IMR-90 (cell line): ENCODE measurements around the gene PITPNM2. TPM values are rescaled to one million over a fixed set of nuclear protein-coding genes. Genes with fewer than 3 reads are reported as not detected.

Source experiments
- ATAC-seq: fragments of 200-7000 bp; cut with Tn5 transposase; 2 replicates; pipeline ENCODE4 v1.9.1; 2020; ENCODE audit warnings: low read depth, mild to moderate bottlenecking, moderate library complexity
- BruUV-seq: library from RNA; stranded (reverse); fragments of 400-500 nt; replicated peaks from 2 replicates; lab custom pipeline; 2021; lab: Mats Ljungman, UMichigan
- CTCF ChIA-PET: fragments of 300-600 bp; formaldehyde crosslinking; extraction: SDS; loops from one replicate; lab custom pipeline; 2021; ENCODE audit warnings: antibody characterized with exemption; lab: Yijun Ruan, JAX
- POLR2A ChIA-PET: fragments of 300-600 bp; sonication (Branson Sonifier 250); formaldehyde crosslinking; loops from one replicate; lab custom pipeline; 2022; ENCODE audit warnings: antibody characterized with exemption; ENCODE audit not compliant: unreplicated experiment; lab: Charles Lee
- DNase-seq: peaks from one replicate; pipeline ENCODE4 v3.0.0; 2013
- H2AFZ ChIP-seq: replicated peaks from 2 replicates; pipeline ENCODE3; 2013; ENCODE audit warnings: low read length, mild to moderate bottlenecking; ENCODE audit not compliant: poor library complexity
- H2AK5ac ChIP-seq: 2 replicates; pipeline ENCODE4 v1.6.1; 2013; ENCODE audit warnings: low read depth, low read length, inconsistent platforms
- H2AK9ac ChIP-seq: replicated peaks from 2 replicates; pipeline ENCODE3; 2013; ENCODE audit warnings: mild to moderate bottlenecking, low read depth, low read length, moderate library complexity; ENCODE audit not compliant: poor library complexity
- H2BK120ac ChIP-seq: 2 replicates; pipeline ENCODE4 v1.6.1; 2013; ENCODE audit warnings: low read depth, low read length, inconsistent platforms
- H2BK15ac ChIP-seq: 3 replicates; pipeline ENCODE4 v1.6.1; 2013; ENCODE audit warnings: low read depth, low read length, inconsistent platforms
- H2BK20ac ChIP-seq: 2 replicates; pipeline ENCODE4 v1.6.1; 2013; ENCODE audit warnings: low read depth, mild to moderate bottlenecking, inconsistent platforms, low read length, moderate library complexity
- H2BK5ac ChIP-seq: 2 replicates; pipeline ENCODE4 v1.6.1; 2013; ENCODE audit warnings: mild to moderate bottlenecking, low read depth, low read length, inconsistent platforms; ENCODE audit not compliant: poor library complexity, severe bottlenecking
- H3K14ac ChIP-seq: replicated peaks from 2 replicates; pipeline ENCODE4 v1.6.1; 2013; ENCODE audit warnings: low read depth, low read length, inconsistent platforms
- H3K18ac ChIP-seq: 2 replicates; pipeline ENCODE4 v1.6.1; 2013; ENCODE audit warnings: low read depth, low read length, control low read depth
- H3K23ac ChIP-seq: 2 replicates; pipeline ENCODE4 v1.6.1; 2013; ENCODE audit warnings: low read depth, low read length, inconsistent platforms
- H3K27ac ChIP-seq: 2 replicates; pipeline ENCODE4 v1.5.1; 2013; ENCODE audit warnings: mild to moderate bottlenecking, control low read depth, low read length; ENCODE audit not compliant: insufficient read depth
- H3K27me3 ChIP-seq: 2 replicates; pipeline ENCODE4 v1.6.1; 2013; ENCODE audit warnings: low read length; ENCODE audit not compliant: control insufficient read depth, insufficient read depth
- H3K36me3 ChIP-seq: 2 replicates; pipeline ENCODE4 v1.6.1; 2013; ENCODE audit warnings: low read length, mixed read lengths; ENCODE audit not compliant: control insufficient read depth, insufficient read depth
- H3K4ac ChIP-seq: 2 replicates; pipeline ENCODE4 v1.6.1; 2013; ENCODE audit warnings: low read depth, low read length, inconsistent platforms
- H3K4me1 ChIP-seq: 2 replicates; pipeline ENCODE4 v1.6.1; 2013; ENCODE audit warnings: low read length, mixed read lengths; ENCODE audit not compliant: control insufficient read depth, insufficient read depth
- H3K4me2 ChIP-seq: 2 replicates; pipeline ENCODE4 v1.6.1; 2013; ENCODE audit warnings: low read depth, mild to moderate bottlenecking, control low read depth, low read length, moderate library complexity
- H3K4me3 ChIP-seq: 2 replicates; pipeline ENCODE4 v1.5.1; 2013; ENCODE audit warnings: low read depth, mild to moderate bottlenecking, control low read depth, low read length, moderate library complexity; ENCODE audit not compliant: insufficient read depth
- H3K56ac ChIP-seq: 2 replicates; pipeline ENCODE4 v1.6.1; 2013; ENCODE audit warnings: low read length, inconsistent platforms; ENCODE audit not compliant: insufficient read depth; ENCODE audit errors: extremely low read depth
- H3K79me1 ChIP-seq, 2 experiments: 2 replicates each; pipeline ENCODE4 v1.6.1; 2013; ENCODE audit warnings: low read length in 2 of 2, inconsistent platforms in 1 of 2, low read depth in 1 of 2
- H3K9ac ChIP-seq: 2 replicates; pipeline ENCODE4 v1.6.1; 2013; ENCODE audit warnings: low read depth, low read length, control low read depth
- H3K9me1 ChIP-seq: 2 replicates; pipeline ENCODE4 v1.6.1; 2013; ENCODE audit warnings: low read length, inconsistent platforms; ENCODE audit not compliant: insufficient read depth
- H3K9me3 ChIP-seq: 2 replicates; pipeline ENCODE4 v1.6.1; 2013; ENCODE audit warnings: low read length; ENCODE audit not compliant: control insufficient read depth, insufficient read depth
- H4K20me1 ChIP-seq: 2 replicates; pipeline ENCODE4 v1.6.1; 2013; ENCODE audit warnings: low read length, inconsistent platforms; ENCODE audit not compliant: insufficient read depth
- H4K5ac ChIP-seq: 2 replicates; pipeline ENCODE4 v1.6.1; 2013; ENCODE audit warnings: mild to moderate bottlenecking, low read depth, low read length, control low read depth
- H4K8ac ChIP-seq, 2 experiments: 2 replicates each; pipeline ENCODE4 v1.6.1; 2013; ENCODE audit warnings: low read depth in 2 of 2, low read length in 2 of 2, control low read depth in 1 of 2, inconsistent platforms in 1 of 2
- H4K91ac ChIP-seq: 2 replicates; pipeline ENCODE4 v1.6.1; 2013; ENCODE audit warnings: low read depth, low read length, inconsistent platforms; ENCODE audit not compliant: insufficient read depth
- BHLHE40 ChIP-seq: fragments of 150-350 bp; IDR thresholded peaks from 2 replicates; pipeline ENCODE4 v1.6.1; 2016; ENCODE audit warnings: mild to moderate bottlenecking, low read depth, low read length
- CEBPB ChIP-seq: IDR thresholded peaks from 2 replicates; pipeline ENCODE4 v1.6.1; 2012; ENCODE audit warnings: low read depth, low read length, improper control_type of control experiment
- CHD1 ChIP-seq: IDR thresholded peaks from 2 replicates; pipeline ENCODE4 v1.6.1; 2012; ENCODE audit warnings: low read depth, low read length, improper control_type of control experiment
- FOS ChIP-seq: fragments of 150-350 bp; IDR thresholded peaks from 2 replicates; pipeline ENCODE4 v1.6.1; 2016; ENCODE audit warnings: low read depth, low read length
- MAZ ChIP-seq: IDR thresholded peaks from 2 replicates; pipeline ENCODE4 v1.6.1; 2012; ENCODE audit warnings: low read depth, mild to moderate bottlenecking, low read length, improper control_type of control experiment, moderate library complexity, borderline replicate concordance
- NFE2L2 ChIP-seq: fragments of 150-350 bp; IDR thresholded peaks from 2 replicates; pipeline ENCODE4 v1.6.1; 2016; ENCODE audit warnings: low read depth, mild to moderate bottlenecking, low read length
- POLR2A ChIP-seq: IDR thresholded peaks from 2 replicates; pipeline ENCODE4 v1.6.1; 2012; ENCODE audit warnings: mild to moderate bottlenecking, low read depth, low read length
- RAD21 ChIP-seq: IDR thresholded peaks from 2 replicates; pipeline ENCODE4 v1.6.1; 2012; ENCODE audit warnings: low read length, improper control_type of control experiment
- RCOR1 ChIP-seq: IDR thresholded peaks from 2 replicates; pipeline ENCODE4 v1.6.1; 2012; ENCODE audit warnings: mild to moderate bottlenecking, low read length, improper control_type of control experiment; ENCODE audit not compliant: insufficient replicate concordance
- RFX5 ChIP-seq: IDR thresholded peaks from 2 replicates; pipeline ENCODE4 v1.8.0; 2012; ENCODE audit warnings: low read depth, mild to moderate bottlenecking, low read length, moderate library complexity
- SMC3 ChIP-seq: fragments of 150-350 bp; IDR thresholded peaks from 2 replicates; pipeline ENCODE4 v1.6.1; 2016; ENCODE audit warnings: low read depth, mild to moderate bottlenecking, antibody characterized with exemption, low read length, moderate library complexity
- WGBS, 2 experiments: methylation state at CpG; one replicate each; pipeline versions ENCODE4 v1.1.5 to v1.1.7; 2013; ENCODE audit warnings: missing lambda C conversion rate in 2 of 2; ENCODE audit not compliant: insufficient read length in 1 of 2; ENCODE audit errors: extremely low coverage in 2 of 2; 5-methylcytosine and 5-hydroxymethylcytosine counted together
- dilution Hi-C: fragments of 300-500 bp; cut with HindIII; formaldehyde crosslinking; loops from one replicate; pipeline ENCODE4 v1.14.3; 2018; ENCODE audit warnings: low sequenced_read_pairs; ENCODE audit not compliant: unreplicated experiment
- in situ Hi-C: fragments of 300-500 bp; cut with MboI; formaldehyde crosslinking; loops from 3 replicates; pipeline ENCODE4 v1.14.3; 2019; ENCODE audit warnings: low sequenced_read_pairs, inconsistent platforms, mixed read lengths
- intact Hi-C: fragments of 100-400 bp; cut with micrococcal nuclease; formaldehyde crosslinking; loops from 2 replicates; pipeline ENCODE4 v1.10.0; 2022
- polyA plus RNA-seq, 3 experiments: library from polyadenylated mRNA; depleted of rRNA; stranded (reverse); fragments of >200 nt; gene quantifications; 2 replicates each; pipeline ENCODE4 v1.2.3, GENCODE V29; 2012; ENCODE audit warnings: low replicate concordance in 1 of 3
- total RNA-seq: library from RNA; depleted of rRNA; stranded (reverse); fragments of >200 nt; gene quantifications from 2 replicates; pipeline ENCODE4 v1.2.3, GENCODE V29; 2012
- TF ChIP-seq, protein P1 (sequence below): fragments of 150-350 bp; IDR thresholded peaks from 2 replicates; pipeline ENCODE4 v1.6.1; 2017; ENCODE audit warnings: mild to moderate bottlenecking, antibody characterized with exemption, low read length, low read depth
- TF ChIP-seq, protein P2 (sequence below): conservative IDR thresholded peaks from 2 replicates; pipeline ENCODE4 v1.5.1; 2012; ENCODE audit warnings: mild to moderate bottlenecking, low read depth, low read length, improper control_type of control experiment

The PITPNM2 gene
- total and polyA plus RNA-seq, 2 of the 4 experiments (the other 2 are of a cell fraction), result 1.6 to 3.0 TPM

DNA sequence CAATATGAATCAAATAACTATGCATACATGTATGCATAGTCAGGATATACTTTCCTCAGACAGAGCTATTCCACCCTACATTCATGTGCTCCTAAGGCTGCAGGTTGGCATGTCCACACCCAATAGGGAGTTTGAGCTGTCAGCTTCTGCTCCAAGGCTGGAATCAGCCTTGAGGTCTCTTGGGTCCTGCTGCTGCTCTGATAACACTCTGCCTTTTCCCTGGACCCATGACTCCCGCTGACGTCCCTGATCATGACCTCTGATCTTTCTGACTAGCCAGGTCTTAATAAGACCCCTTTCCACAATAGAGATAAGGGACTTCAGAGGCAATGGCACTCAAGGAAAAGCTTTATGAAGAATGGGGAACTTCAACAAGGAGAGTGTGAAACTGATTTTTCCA, 5.7 kb downstream of the PITPNM2 start:
- ATAC-seq, result no peak
- CTCF ChIA-PET, result no interaction called here
- peaks cover 22 to 66% of the 10 kb centered on the region in 2 experiments for H3K79me1 ChIP-seq
- BruUV-seq, result no TSS peak
- H3K18ac ChIP-seq, result no peak overlapping the region
- no peak for TF ChIP-seq RAD21
- TF ChIP-seq FOS, result no peak
- TF ChIP-seq POLR2A, result no peak
- no peak for TF ChIP-seq CHD1
- no peak for TF ChIP-seq NFE2L2
- no peak for TF ChIP-seq CEBPB
- no peak for TF ChIP-seq RFX5
- no peak for TF ChIP-seq MAZ
- TF ChIP-seq, protein P1, sequence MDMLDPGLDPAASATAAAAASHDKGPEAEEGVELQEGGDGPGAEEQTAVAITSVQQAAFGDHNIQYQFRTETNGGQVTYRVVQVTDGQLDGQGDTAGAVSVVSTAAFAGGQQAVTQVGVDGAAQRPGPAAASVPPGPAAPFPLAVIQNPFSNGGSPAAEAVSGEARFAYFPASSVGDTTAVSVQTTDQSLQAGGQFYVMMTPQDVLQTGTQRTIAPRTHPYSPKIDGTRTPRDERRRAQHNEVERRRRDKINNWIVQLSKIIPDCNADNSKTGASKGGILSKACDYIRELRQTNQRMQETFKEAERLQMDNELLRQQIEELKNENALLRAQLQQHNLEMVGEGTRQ, result no peak
- TF ChIP-seq SMC3, result no peak
- TF ChIP-seq, protein P2, sequence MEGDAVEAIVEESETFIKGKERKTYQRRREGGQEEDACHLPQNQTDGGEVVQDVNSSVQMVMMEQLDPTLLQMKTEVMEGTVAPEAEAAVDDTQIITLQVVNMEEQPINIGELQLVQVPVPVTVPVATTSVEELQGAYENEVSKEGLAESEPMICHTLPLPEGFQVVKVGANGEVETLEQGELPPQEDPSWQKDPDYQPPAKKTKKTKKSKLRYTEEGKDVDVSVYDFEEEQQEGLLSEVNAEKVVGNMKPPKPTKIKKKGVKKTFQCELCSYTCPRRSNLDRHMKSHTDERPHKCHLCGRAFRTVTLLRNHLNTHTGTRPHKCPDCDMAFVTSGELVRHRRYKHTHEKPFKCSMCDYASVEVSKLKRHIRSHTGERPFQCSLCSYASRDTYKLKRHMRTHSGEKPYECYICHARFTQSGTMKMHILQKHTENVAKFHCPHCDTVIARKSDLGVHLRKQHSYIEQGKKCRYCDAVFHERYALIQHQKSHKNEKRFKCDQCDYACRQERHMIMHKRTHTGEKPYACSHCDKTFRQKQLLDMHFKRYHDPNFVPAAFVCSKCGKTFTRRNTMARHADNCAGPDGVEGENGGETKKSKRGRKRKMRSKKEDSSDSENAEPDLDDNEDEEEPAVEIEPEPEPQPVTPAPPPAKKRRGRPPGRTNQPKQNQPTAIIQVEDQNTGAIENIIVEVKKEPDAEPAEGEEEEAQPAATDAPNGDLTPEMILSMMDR, result no peak
- TF ChIP-seq BHLHE40, result no peak
- TF ChIP-seq RCOR1, result no peak
- H2BK20ac ChIP-seq, result no peak overlapping the region
- no peak overlapping the region for H4K8ac ChIP-seq
- no peak overlapping the region for H3K56ac ChIP-seq
- H4K20me1 ChIP-seq, result peaks cover 18% of the 10 kb centered on the region
- no peaks in the 10 kb centered on the region for H3K9me3 ChIP-seq
- peaks cover 35% of the 10 kb centered on the region for H3K4me1 ChIP-seq
- POLR2A ChIA-PET, result no interaction called here
- H2AK9ac ChIP-seq, result no peak overlapping the region
- H3K9me1 ChIP-seq, result peaks cover 14% of the 10 kb centered on the region
- no peak overlapping the region for H2AFZ ChIP-seq
- no peak overlapping the region; the same call in 1 of the 2 replicates for H2AK5ac ChIP-seq
- in situ Hi-C loops, result loop anchor here (10.0 kb wide), 1 partner anchor 160 kb away; the partner anchor contains the start of gene ARL6IP4
- H3K4ac ChIP-seq, result no peak overlapping the region
- WGBS, 2 experiments, result no CpG with 5 or more reads among the region's 2 CpGs
- H3K9ac ChIP-seq, result no peak overlapping the region
- DNase-seq, result no peak
- H2BK15ac ChIP-seq, result no peak overlapping the region
- no peak overlapping the region for H2BK5ac ChIP-seq
- no peak overlapping the region for H3K23ac ChIP-seq
- no peak overlapping the region for H2BK120ac ChIP-seq
- no peak overlapping the region for H3K14ac ChIP-seq
- intact Hi-C loops, result no loop called here
- peaks cover 4% of the 10 kb centered on the region; the same call in 1 of the 2 replicates for H3K36me3 ChIP-seq
- dilution Hi-C loops, result no loop called here
- H4K91ac ChIP-seq, result no peak overlapping the region
- H4K5ac ChIP-seq, result no peak overlapping the region
- H3K4me3 ChIP-seq, result no peak overlapping the region
- no peaks in the 10 kb centered on the region for H3K27me3 ChIP-seq
- H3K4me2 ChIP-seq, result no peak overlapping the region
- no peak overlapping the region for H3K27ac ChIP-seq
